K562 (cell line): ENCODE results near the gene ETNK2. TPM values are rescaled to one million over a fixed set of nuclear protein-coding genes. Genes with fewer than 3 reads are reported as not detected.

Experiments
- AFF4 ChIP-seq: sonication (generic); formaldehyde crosslinking; IDR thresholded peaks from 2 replicates; pipeline ENCODE4 v1.8.0; 2023; ENCODE audit warnings: mild to moderate bottlenecking, missing genetic modification reagents
- ATF2 ChIP-seq: sonication (generic); formaldehyde crosslinking; IDR thresholded peaks from 2 replicates; pipeline ENCODE4 v1.8.1; 2022; ENCODE audit warnings: missing genetic modification reagents
- CCAR2 ChIP-seq: fragments of 200-400 bp; formaldehyde crosslinking; IDR thresholded peaks from 2 replicates; pipeline ENCODE4 v1.6.1; 2017; ENCODE audit warnings: mild to moderate bottlenecking, low read depth, low read length
- CTBP1 ChIP-seq: fragments of 450-650 bp; IDR thresholded peaks from 2 replicates; pipeline ENCODE4 v1.6.1; 2016; ENCODE audit warnings: borderline replicate concordance
- HDAC6 ChIP-seq: IDR thresholded peaks from 2 replicates; pipeline ENCODE4 v1.6.1; 2012; ENCODE audit warnings: low read depth, mild to moderate bottlenecking, control low read depth, inconsistent platforms, low read length, moderate library complexity
- MEIS2 ChIP-seq: fragments of 450-650 bp; IDR thresholded peaks from 2 replicates; pipeline ENCODE4 v1.6.1; 2014; ENCODE audit warnings: mild to moderate bottlenecking; ENCODE audit not compliant: partially characterized antibody
- NR2C2 ChIP-seq, 2 experiments: fragments of 200-800 bp in 1 of 2; sonication (Bioruptor generic) in 1 of 2; sonication (generic) in 1 of 2; formaldehyde crosslinking in 1 of 2; IDR thresholded peaks; 2 replicates each; pipeline versions ENCODE4 v1.6.1 to v1.8.0; 2016 to 2022; ENCODE audit warnings: mild to moderate bottlenecking in 1 of 2, missing compliant biosample characterization in 1 of 2, missing genetic modification characterization in 1 of 2, missing genetic modification reagents in 1 of 2
- NRF1 ChIP-seq, 2 experiments: fragments of 450-650 bp; IDR thresholded peaks in 1 of 2; conservative IDR thresholded peaks in 1 of 2; 2 replicates each; pipeline ENCODE4 v1.6.1; 2014; ENCODE audit warnings: mild to moderate bottlenecking in 2 of 2
- PTTG1 ChIP-seq: fragments of 450-650 bp; IDR thresholded peaks from 2 replicates; pipeline ENCODE4 v1.6.1; 2016; ENCODE audit warnings: low read depth, mild to moderate bottlenecking, missing genetic modification characterization, missing compliant biosample characterization
- SUPT5H ChIP-seq: fragments of 450-650 bp; IDR thresholded peaks from 2 replicates; pipeline ENCODE4 v1.6.1; 2016
- TEAD1 ChIP-seq, 2 experiments: fragments of 450-650 bp in 1 of 2; sonication (generic) in 1 of 2; formaldehyde crosslinking; IDR thresholded peaks; 2 replicates each; pipeline versions ENCODE4 v1.4.0 to v1.8.0; 2020 to 2022; ENCODE audit warnings: mild to moderate bottlenecking in 2 of 2, missing genetic modification reagents in 1 of 2
- ZBTB34 ChIP-seq: fragments of 250-450 bp; sonication (Bioruptor Pico); IDR thresholded peaks from 2 replicates; pipeline ENCODE4 v1.8.0; 2021; ENCODE audit warnings: mild to moderate bottlenecking, moderate library complexity
- ZBTB43 ChIP-seq: sonication (generic); formaldehyde crosslinking; IDR thresholded peaks from 2 replicates; pipeline ENCODE4 v1.8.0; 2023; ENCODE audit warnings: mild to moderate bottlenecking, missing genetic modification reagents
- ZNF431 ChIP-seq: sonication (generic); formaldehyde crosslinking; IDR thresholded peaks from 2 replicates; pipeline ENCODE4 v1.8.0; 2022; ENCODE audit warnings: mild to moderate bottlenecking, missing genetic modification reagents
- ZNF507 ChIP-seq: conservative IDR thresholded peaks from 2 replicates; pipeline ENCODE4 v1.6.1; 2017; ENCODE audit warnings: missing genetic modification characterization, missing compliant biosample characterization
- ZNF583 ChIP-seq: fragments of 250-450 bp; sonication (Bioruptor Pico); IDR thresholded peaks from 2 replicates; pipeline ENCODE4 v1.4.0; 2020
- polyA plus RNA-seq, 8 experiments: library from polyadenylated mRNA; depleted of rRNA in 4 of 8; stranded (reverse) in 5 of 8; unstranded in 3 of 8; fragments of >200 nt; fragmentation: Nextera tagmentation in 2 of 8; fragmentation: Illumina TruSeq in 1 of 8; extraction: Ambion mirVana in 2 of 8; extraction: Trizol in 1 of 8; gene quantifications; 2 replicates each; pipeline versions ENCODE4 v1.2.1 to v1.2.3, GENCODE V29; 2011 to 2014; ENCODE audit warnings: inconsistent platforms in 1 of 8, missing spikeins in 1 of 8
- total RNA-seq, 7 experiments: library from RNA; depleted of rRNA in 6 of 7; stranded (reverse); fragments of >200 nt in 6 of 7; fragmentation: Illumina TruSeq in 2 of 7; extraction: Trizol in 2 of 7; gene quantifications; 2 replicates each; pipeline versions ENCODE4 v1.2.1 to v1.2.3, GENCODE V29; 2011 to 2021; ENCODE audit warnings: low replicate concordance in 1 of 7
- TF ChIP-seq, protein P1 (sequence below): fragments of 450-650 bp; formaldehyde crosslinking; conservative IDR thresholded peaks from 2 replicates; pipeline ENCODE4 v1.4.0; 2022; ENCODE audit warnings: mild to moderate bottlenecking, missing genetic modification characterization
- TF ChIP-seq, protein P2 (sequence below): sonication (generic); formaldehyde crosslinking; IDR thresholded peaks from 2 replicates; pipeline ENCODE4 v1.8.0; 2022; ENCODE audit warnings: mild to moderate bottlenecking, low read depth, missing genetic modification reagents

ETNK2 gene
- total and polyA plus RNA-seq, 9 of the 15 experiments (the other 6 are each of a cell fraction or from before 2014, with no cell fraction given): 0.03 to 0.38 (median 0.13) TPM; not detected in 4

DNA sequence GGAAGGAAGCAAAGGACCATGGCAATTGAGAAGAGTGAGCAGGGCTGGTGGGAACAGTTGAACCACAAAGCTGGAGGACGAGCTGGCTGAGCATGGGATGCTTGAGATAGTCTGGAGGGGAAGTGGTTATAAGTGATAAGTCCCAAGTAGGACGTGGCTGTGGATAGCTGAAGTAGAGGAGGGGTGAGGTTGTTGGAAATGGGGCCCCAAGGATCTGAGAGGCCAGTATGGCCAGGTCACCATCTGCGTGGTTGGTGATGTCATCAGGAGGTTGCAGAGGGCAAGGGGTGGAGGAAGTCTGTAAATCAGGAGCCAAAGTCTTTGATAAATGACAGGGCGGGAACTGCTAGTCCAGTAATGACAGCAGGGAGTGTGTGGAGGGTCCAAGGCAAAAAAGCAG is 25.3 kb upstream of the ETNK2 start (continued):
- TF ChIP-seq AFF4 (CRISPR knock-in tag): no peak
- TF ChIP-seq PTTG1: no peak
- no peak for TF ChIP-seq ZNF507 (tag)
- TF ChIP-seq, protein P1, sequence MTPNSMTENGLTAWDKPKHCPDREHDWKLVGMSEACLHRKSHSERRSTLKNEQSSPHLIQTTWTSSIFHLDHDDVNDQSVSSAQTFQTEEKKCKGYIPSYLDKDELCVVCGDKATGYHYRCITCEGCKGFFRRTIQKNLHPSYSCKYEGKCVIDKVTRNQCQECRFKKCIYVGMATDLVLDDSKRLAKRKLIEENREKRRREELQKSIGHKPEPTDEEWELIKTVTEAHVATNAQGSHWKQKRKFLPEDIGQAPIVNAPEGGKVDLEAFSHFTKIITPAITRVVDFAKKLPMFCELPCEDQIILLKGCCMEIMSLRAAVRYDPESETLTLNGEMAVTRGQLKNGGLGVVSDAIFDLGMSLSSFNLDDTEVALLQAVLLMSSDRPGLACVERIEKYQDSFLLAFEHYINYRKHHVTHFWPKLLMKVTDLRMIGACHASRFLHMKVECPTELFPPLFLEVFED: peak; percentile 85
- TF ChIP-seq ZNF583 (CRISPR knock-in tag): 0 out of 2 replicates have a peak, but pooled peaks have one; percentile 22
- TF ChIP-seq, protein P2, sequence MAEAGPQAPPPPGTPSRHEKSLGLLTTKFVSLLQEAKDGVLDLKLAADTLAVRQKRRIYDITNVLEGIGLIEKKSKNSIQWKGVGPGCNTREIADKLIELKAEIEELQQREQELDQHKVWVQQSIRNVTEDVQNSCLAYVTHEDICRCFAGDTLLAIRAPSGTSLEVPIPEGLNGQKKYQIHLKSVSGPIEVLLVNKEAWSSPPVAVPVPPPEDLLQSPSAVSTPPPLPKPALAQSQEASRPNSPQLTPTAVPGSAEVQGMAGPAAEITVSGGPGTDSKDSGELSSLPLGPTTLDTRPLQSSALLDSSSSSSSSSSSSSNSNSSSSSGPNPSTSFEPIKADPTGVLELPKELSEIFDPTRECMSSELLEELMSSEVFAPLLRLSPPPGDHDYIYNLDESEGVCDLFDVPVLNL (CRISPR knock-in tag): peak; percentile 69; the same call in 1 of the 2 replicates
- no peak for TF ChIP-seq HDAC6
- TF ChIP-seq SUPT5H: no peak
- peak; percentile 63 to 67; a peak in 2 of 4 replicates for TF ChIP-seq TEAD1 (CRISPR knock-in tag; IDR thresholded peaks at IDR 0.05)
- peak; percentile 94 for TF ChIP-seq MEIS2
- no peak for TF ChIP-seq ZBTB34 (CRISPR knock-in tag)
- TF ChIP-seq NRF1 (conservative IDR thresholded peaks at IDR 0.05 in 1 of 2, IDR thresholded peaks at IDR 0.05 in 1 of 2): peak; percentile 22 to 31; a peak in 2 of 4 replicates
- TF ChIP-seq CCAR2: no peak
- peak; percentile 58 for TF ChIP-seq NR2C2 (CRISPR knock-in tag; IDR thresholded peaks at IDR 0.05)
- TF ChIP-seq NR2C2 (tag; IDR thresholded peaks at IDR 0.05): peak; percentile 84
- TF ChIP-seq ZNF431: no peak
- TF ChIP-seq ATF2 (CRISPR knock-in tag): peak; percentile 90; the same call in 1 of the 2 replicates
- TF ChIP-seq ZBTB43: no peak
- TF ChIP-seq CTBP1: peak; percentile 86
